NCI-H774 (cell line): Measurements from ENCODE around the gene WDR91.
"Not testable (repeated sequence)": the region's sequence is repeated elsewhere in the genome, so short reads cannot be mapped to it uniquely, and the experiment has no call there.

ENCODE experiments used
- DNase-seq: peaks from one replicate; lab custom pipeline; 2025; lab: John Stamatoyannopoulos, UW

Gene WDR91

GRCh38 chr7:135179321-135179925 is 31.9 kb downstream of the WDR91 start:
- no peak for DNase-seq

- DNase-seq = no peak
These were observed 33.0 kb downstream of the WDR91 start for GRCh38 chr7:135178364-135178763.

GRCh38 chr7:135177028-135177696 is 34.2 kb downstream of the WDR91 start:
- DNase-seq = no peak

GRCh38 chr7:135175931-135176330 is 35.4 kb downstream of the WDR91 start:
- DNase-seq = no peak

- DNase-seq = no peak
These were observed 36.4 kb downstream of the WDR91 start for GRCh38 chr7:135174941-135175340.

GRCh38 chr7:135173916-135174315 is 37.4 kb downstream of the WDR91 start:
- not testable (repeated sequence) for DNase-seq

GRCh38 chr7:135171581-135172291 is 39.6 kb downstream of the WDR91 start:
- not testable (repeated sequence) for DNase-seq

- not testable (repeated sequence) for DNase-seq
These were observed 40.3 kb downstream of the WDR91 start for GRCh38 chr7:135170998-135171481.

GRCh38 chr7:135170274-135170997 is 40.9 kb downstream of the WDR91 start, which contains the start of gene CYREN:
TSS of gene CYREN (minus strand) at chr7:135170707. CDS start at chr7:135168922, 1,785 bp downstream.
- DNase-seq = peak; percentile 94

- no peak for DNase-seq
These were observed 41.4 kb downstream of the WDR91 start for GRCh38 chr7:135169964-135170273.

GRCh38 chr7:135169141-135169963 is 42.0 kb downstream of the WDR91 start:
- DNase-seq = no peak

GRCh38 chr7:135168489-135169140 is 42.7 kb downstream of the WDR91 start:
- DNase-seq = no peak

GRCh38 chr7:135168001-135168400 is 43.3 kb downstream of the WDR91 start:
- DNase-seq = no peak

GRCh38 chr7:135167365-135167917 is 43.9 kb downstream of the WDR91 start:
- DNase-seq = no peak

GRCh38 chr7:135166338-135166990 is 44.9 kb downstream of the WDR91 start:
- no peak for DNase-seq

- DNase-seq = no peak
These were observed 45.5 kb downstream of the WDR91 start for GRCh38 chr7:135165862-135166261.

GRCh38 chr7:135164357-135165061 is 46.8 kb downstream of the WDR91 start:
- no peak for DNase-seq

GRCh38 chr7:135162382-135163001 is 48.8 kb downstream of the WDR91 start:
- no peak for DNase-seq

- no peak for DNase-seq
These were observed 49.7 kb downstream of the WDR91 start for GRCh38 chr7:135161669-135162068.
